ENCODE data around the gene ZDHHC3.
A peak's percentile ranks its signal among the peaks of the same experiment; 100 is the strongest.
"Not testable (repeated sequence)": the region's sequence is repeated elsewhere in the genome, so short reads cannot be mapped to it uniquely, and the experiment has no call there.

The ZDHHC3 gene

DNA sequence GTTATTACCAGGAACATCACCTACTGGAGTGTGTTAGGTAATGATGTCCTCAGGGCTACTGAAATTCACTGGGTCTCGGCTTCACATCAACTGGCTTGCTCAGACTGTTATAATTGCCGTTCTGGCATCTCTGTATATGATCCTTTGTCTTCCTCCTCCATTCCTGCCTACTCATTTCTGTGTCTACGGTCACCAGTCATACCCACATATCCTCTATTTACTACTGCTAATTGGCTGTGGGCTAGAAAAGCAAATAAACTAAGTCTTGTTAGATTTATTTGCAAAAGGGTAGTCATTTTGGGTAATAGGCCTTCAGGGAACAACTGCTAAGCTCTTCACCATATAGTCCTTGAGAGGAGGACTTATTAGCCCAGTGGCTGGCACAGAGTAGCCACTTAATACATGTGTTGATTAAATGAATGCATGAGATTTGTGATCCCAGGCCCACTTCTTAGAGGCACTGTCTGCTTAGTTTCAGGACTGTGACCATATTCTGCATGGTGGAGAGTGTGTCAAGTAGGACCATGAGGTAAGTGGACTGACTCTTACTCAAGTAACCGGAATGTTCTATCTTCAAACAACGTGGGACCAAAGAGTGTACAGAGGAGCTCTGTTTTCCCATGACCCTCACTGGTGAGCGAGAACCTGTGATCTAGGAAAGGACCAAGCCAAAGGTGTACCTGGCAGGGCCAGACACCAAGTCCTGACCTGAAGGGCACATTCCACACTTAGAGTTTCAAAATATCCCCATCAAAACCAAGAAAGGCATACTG is 13.2 kb downstream of the ZDHHC3 start:
- no peak for DNase-seq

DNA sequence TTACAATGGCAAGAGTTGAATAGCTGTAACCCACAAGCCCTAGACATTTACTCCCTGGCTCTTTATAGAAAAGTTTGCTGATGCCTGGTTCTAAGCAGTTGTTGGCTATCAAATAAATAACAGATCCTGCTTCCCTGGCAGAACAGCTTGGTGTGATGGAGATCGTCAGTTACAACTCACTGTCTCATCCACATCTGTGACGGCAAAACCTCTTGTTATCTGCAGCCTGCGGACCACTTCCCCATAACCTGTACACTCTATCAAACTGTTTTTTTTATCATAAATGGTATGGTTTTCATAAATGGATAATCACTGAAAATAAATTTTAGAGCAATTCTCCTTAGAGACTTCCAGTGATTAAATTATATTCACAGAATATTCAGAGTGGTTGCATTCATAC is 14.1 kb downstream of the ZDHHC3 start:
- no peak for DNase-seq

DNA sequence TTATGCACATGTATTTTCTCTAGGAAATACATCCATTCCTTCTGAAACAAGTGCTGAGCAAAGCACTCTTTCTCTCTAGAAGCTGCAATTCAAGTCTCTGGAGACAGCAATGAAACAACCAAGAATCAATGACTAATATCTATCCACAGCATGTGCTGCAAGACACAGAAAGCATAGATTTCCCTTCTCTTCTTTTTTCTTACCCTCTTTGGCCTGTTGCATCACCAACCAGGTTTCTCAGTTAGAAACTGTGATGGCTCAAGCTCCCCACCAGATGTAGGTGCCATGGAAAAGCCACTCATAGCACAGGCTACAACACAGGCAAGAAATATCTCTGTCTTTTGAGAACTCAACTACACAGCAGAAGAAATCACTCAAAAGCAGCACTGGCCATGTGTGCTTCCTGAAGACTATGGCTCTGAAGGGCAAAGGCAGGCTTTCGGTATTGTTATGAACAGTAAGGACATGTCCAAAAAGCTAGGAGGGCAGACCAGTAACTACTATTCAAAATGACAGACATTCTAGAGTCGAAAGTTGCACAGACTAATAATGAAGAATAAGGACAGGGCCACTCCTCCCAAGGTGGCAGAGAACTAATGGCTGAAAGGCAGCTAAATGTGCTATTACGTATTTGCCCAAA is 15.5 kb downstream of the ZDHHC3 start:
- DNase-seq, result no peak

DNA sequence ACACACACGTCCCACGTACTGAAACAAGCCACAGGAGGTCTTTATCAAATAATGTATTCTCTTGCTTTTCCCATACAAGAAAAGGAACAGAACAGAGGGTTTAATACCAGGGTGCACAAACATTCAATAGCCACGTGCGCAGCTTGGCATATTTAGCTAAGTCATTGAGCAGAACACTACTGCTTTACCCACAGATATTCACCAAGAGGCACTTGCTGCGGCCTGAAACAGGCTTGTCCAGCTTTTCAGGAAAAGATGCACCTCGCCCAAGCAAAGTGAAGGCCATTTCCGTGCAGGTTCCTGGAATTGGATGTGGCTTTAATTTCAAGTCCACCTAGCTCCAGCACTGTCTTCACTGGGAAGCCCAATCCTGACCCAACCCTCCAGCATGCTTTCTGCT is 17.6 kb downstream of the ZDHHC3 start:
- no peak for DNase-seq

DNA sequence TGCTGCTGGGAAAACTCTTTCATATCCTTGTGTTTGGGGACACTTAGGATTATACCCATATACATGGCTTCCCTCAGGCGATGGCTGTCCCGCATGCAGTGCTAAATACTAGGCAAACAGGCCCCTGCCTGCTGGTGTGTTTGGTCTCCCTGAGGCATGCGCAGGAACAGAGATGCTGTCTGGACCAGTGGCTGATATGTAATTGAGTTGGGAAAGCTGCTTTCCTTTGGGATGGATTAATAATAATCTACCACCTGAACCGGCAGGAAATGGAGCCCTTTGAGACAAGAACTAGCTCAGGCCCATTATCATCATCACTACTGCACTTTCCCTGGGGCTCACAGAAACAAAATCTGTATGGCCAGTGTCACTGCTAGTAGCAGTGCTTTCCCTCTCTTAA is 18.0 kb downstream of the ZDHHC3 start:
- no peak for DNase-seq

DNA sequence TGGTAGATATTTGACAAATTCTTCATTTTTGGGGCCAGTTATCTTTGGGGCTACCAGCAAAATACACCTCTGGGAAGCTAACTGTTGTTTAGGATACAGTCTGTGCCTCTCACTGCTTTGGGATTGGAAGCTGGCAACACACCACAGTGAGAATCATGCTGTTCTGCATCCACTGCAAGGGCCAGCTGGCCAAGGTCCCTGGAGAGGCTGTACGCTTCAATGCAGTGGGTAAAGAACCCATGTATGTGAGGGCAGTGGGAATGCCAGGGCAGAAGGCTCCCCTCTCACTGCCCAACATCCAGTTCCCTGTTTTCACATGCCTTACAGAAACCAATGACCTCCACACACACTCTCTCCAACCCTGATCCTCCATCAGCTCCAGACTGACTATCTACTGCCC is 20.1 kb downstream of the ZDHHC3 start:
- DNase-seq, result no peak

DNA sequence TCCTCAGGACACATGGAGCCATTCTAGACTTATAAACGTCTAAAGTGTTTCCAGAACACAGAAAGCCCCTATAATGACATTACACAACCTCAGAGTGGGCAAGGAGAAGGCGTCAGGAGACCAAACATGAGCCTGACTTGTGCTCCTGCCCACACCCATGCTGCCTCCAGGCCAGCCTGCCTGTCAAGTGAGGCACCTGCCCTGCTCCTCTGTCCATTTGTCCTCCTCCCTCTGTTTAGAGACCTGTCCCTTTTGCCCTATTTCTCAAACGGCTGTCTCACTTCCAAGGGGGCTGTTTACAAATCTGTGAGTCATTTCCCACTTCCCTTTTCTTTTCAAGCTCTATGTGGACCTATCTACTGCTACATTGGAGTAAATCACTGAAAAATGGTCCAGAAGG is 21.0 kb downstream of the ZDHHC3 start:
- DNase-seq, result no peak

DNA sequence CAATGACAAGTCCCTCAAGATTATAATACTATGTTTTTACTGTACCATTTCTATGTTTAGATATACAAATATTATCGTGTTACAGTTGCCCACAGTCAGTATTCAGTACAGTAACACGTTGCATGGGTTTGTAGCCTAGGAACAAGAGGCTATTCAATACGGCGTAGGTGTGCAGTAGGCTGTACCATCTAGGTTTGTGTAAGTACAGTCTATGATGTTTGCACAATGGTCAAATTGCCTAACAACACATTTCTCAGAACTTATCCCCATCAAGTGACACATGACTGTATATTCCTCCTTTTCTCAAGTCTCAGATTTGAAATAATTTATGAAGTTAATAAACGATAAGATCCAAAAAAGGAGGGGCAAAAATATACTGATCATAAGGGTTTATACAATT is 21.7 kb downstream of the ZDHHC3 start:
- DNase-seq, result no peak

DNA sequence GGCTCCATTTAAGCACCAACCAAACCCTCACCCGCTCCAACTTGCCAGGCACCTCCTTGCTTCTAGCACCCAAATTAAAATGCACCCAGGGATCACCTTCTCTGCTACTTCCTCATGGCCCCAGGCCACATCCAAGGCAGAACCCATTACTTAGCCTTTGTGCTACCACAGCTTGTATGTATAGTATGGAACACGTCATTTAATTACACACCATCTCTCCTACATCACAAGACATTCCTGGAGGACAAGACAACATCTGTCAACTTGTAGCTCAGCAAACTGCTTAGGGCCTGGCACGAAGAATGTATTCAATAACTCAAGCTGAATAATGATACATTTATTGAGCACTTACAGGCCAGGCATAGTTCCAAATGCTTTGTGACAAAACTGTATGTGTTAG is 23.3 kb downstream of the ZDHHC3 start:
- no peak for DNase-seq

DNA sequence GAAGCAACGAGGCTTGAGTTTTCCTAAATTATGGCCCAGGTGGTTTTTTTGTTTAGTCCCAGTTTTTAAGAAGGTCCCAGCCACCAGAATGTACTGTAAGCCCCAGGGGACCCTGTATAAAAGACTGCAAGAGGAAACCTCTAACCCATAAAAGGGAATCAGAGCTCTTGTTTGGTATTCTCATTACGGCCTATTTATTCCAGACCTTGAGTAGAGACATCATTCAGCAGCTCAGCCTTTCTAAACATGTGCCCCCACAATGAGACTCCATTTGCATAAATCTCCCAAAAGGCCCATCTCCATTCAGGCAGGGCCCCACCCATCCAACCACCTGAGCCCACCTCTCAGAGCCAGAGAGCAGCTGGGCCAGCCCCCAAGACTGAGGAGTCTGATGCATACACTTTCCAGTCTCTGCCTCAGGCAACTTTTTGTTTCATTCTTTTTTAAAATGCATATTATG is 25.7 kb downstream of the ZDHHC3 start:
- DNase-seq, result no peak

DNA sequence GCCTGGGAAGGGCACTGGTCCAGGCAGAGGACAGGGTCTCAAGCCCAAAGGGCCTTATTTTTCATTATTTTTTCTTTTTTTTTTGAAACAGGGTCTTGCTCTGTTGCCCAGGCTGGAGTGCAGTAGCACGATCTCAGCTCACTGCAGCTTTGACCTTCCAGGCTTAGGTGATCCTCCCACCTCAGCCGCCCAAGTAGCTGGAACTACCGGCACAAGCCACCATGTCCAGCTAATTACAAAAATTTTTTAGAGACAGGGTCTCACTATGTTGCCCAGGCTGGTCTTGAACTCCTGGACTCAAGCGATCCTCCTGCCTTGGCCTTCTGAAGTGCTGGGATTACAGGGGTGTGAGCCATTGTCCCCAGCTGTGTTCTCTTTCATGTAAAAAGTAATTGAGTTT is 26.2 kb downstream of the ZDHHC3 start:
- not testable (repeated sequence) for DNase-seq

DNA sequence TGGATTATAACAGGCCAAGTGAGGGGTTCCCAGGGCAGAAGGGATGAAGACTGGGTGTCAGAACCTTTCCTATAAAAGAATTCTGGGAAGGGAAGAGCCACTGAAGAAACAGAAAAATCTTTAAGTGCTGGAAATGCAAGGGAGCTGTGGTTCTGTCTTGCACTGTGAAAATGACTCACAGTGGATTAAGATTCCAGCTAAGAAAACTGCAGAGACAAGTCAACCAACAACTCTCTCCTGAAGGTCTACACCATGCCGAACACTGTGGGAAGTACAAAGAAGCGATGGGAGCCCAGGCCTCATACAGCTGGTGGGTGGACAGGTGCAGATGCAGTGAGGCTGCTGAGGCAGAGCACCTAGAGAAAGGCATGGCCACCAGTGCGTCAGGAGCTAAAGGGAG is 27.7 kb downstream of the ZDHHC3 start:
- DNase-seq, result no peak

DNA sequence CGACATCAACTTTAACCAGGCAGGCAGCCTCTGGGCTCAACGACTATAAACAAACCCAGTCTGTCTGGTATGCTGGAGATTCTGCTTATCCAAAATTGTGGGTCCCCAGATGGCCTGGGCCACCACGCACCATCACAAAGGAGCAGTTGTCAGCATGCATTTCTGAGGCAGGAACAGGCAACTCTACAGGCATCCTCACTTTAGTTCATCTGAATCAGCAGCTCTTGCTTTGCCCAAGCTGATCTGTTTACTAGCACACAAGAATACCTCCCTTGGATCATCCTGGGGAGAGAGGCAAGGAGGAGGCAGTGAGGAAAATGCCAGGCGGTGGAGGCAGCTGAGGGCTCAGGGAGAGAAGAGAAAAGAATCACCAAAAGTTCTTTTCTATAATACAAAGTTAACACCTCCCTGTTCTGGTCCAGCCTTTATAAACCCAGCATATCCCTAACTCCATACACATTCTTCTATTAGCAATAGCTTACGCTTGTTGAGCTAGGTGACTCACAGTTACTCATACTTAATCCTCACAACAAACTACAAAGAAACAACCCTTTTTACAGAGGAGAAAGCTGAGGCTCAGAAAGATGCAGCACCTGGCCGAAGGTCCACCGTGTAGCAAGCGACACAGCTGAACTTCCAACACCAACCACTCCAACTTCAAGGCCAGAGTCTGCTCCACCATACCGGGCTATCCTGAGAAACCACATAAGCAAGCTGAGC is 33.6 kb downstream of the ZDHHC3 start:
- no peak for DNase-seq

DNA sequence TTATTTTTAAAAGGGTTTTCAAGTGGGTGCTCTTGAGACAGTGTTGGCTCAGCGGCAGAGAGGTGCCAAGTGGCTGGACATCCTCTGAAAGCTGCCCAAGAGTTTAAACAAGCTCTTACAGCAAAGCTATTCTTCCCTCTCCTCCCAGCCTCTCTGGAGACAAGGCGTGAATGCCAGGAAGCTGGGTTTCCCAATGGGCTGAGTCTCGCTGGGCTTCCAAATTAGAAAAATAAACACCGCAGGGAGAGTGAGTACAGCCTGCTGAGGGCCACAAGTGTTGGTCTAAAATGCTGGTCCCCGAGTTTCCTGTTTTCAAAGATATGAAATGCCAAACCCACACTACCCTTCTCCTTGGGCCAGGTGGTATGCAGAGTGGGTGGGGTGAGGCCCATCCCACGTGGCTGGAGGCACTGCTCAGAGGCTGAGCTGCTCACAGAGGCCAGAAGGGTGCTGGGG is 36.4 kb downstream of the ZDHHC3 start:
- peak; percentile 13 to 25 for DNase-seq

DNA sequence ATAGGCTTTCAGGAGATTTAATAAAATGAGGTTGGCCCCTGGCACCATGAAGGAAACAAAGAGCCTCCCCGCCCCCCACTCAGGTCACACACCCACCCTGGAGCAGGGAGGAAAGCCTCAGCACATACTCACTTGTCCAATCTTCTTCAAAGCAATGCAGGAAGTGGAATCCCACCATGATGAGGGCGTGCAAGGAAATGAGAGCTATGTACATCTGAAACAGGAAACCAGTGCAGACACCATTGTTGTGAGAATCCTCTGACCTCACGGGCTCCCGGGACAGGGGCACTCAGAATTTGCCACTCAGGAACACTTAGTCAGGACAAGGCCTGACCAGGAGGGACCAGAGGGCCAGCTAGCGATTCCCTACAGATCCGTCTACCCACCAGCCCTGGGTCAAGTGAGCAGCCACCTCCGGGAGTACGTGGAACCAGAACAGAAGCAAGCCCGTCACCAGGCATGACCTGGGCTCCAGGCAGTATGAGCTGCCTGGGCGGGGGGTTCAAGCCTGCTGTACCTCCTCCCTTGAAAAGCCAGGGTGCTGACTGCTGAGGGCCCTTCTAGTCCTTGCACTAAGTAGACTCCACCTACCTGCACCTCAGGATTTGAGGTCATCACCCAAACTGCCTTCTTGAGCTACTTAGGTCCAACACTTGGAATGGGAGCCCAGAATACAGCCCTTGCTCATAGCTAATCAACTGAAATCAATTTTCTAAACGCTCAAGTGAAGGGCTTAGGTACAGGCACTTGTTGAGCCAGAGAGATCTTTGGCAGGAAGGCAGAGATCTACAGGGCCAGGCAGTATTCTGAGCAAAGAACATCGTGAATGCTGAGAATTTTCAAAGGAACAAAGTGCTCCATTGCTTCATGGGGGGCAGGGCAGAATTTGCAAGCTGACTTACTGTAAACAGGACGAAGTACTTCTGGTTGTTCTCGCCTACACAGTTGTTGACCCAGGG is 42.7 kb downstream of the ZDHHC3 start:
- DNase-seq, result no peak

DNA sequence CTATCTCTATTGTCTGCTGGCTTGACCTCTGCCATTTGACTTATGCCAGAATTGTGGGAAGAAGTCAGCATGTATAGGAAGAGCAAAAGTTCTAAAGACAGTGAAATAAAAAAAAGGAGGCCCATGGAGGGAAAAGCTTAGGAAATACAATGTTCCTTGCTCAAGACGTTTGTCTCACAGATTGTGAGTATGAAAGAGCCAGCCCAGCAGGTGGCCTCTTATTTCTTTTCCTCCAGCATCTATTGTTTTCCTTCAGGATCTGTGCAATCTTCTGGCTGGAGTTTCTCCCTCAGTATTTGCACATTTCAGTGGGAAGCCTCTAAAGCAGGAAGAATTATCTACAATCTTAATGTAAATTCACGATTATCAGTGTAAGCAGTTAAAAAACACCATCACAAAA is 43.7 kb downstream of the ZDHHC3 start:
- DNase-seq, result no peak

DNA sequence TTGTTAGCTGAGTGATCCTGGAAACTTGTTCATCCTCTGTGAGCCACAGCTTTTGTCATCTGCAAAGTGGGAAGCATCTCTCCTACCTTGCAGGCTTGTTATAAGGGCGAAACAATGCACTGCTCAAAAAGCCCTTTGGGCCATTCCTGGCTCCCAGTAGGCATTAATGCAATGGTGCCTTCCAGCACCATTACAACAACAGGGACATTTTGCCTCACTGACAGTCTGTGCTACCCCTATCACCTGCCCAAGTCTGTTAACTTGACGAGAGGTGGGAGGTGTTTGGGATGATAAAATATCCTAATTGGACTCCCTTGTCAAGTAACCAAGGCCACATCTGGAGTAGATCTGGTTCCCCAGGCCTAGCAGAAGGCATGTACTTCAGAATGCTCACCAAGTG is 44.2 kb downstream of the ZDHHC3 start:
- no peak for DNase-seq

DNA sequence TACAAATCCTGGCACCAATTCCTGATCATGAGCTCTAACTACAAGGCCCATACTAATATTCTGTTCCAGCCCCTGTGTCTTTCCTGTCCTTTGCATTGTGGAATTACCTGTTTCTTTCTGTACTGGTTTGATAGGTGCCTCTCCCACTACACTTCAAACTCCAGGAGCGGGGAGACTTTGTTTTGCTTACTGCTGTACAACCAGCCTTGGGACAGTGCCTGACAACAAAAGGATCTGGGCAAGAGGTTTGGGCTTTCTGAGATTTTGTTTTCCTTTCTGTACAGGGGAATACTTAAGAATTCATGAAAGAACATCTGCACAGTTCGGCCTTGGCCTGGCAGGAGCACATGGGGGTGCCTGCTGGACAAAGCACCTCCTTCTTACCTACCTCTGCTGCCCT is 45.1 kb downstream of the ZDHHC3 start:
- DNase-seq, result no peak

DNA sequence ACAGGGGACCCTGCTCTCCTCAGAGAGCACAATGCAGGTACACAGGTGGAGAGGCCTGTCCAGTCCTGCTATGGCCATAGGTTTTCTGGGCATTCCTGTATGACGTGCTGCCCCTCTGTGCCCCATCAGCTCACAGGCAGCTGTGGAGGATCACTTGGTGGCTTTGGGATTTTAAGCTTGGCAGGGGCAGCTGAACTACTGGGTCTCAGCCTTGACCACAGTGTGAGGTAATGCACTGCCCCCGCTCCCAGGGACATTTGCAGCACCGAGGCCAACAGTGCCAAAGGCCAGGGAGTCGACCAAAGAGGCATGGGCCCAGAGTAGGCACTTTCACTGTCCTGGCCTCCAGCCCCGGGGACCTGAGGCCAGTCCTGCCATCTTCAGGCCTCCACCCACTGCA is 46.2 kb downstream of the ZDHHC3 start:
- no peak for DNase-seq

DNA sequence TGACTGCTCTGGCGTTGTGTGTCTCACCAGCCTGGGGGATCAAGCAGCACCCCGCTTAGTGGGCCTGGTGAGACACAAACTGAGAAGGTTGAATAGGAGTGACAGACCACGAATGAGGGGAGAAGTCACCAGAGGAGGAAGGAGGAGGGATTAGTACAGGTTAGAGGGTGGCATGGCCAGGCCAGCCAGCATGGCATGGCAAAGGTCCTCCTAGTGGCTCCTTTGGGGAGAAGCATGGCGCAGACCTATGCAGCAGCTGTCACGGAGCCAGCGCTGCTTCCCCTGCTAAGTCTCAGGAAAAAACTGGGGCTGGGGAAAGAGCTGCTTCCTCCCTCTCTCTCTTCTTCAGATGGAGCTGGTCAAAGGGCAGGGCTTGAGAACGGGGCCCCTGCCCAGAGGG is 48.6 kb downstream of the ZDHHC3 start:
- no peak for DNase-seq

DNA sequence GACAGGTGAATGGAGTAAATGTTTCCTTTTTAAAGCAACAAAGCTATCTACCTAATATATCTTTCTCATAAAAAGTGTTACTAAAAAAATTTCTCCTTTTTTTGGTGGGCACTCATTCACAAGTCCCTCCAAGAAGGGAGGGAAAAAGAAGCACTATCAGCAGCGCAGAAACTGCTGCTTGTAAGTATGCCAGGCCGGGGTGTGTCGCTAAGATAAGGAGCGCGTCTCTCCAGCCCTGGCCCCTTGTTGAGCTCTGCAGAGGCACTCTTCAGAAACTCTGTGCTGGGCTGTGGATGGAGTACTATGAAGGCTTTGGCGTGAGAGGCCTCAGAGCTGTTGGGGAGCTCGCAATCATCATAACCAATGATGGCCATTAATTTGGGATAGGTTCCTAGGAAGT is 49.1 kb downstream of the ZDHHC3 start:
- DNase-seq, result no peak

DNA sequence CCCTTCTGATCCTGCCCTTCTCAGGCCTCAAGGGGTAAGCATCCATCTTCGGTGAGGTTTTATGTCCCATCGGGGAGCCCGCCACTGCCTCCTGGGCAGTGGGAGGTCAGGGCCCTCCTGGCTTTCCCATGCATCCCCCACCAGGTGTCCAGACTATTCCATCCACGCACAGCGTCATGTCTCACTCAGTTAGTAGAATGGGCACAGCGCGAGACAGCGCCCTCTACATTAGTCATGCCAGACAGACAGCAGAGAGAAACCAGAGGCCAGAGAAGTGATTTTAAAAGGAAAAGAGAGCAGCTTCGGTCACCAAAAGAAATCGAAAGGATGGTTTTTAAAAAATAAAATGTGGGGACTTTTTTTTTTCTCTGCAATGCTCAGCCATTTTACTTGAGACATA is 49.8 kb downstream of the ZDHHC3 start:
- no peak for DNase-seq

Measured in hippocampal formation (tissue), 2 donors.